Hepatocyte (in vitro differentiated cells): ENCODE results near the gene ZMYM2. TPM values are rescaled to one million over a fixed set of nuclear protein-coding genes. Genes with fewer than 3 reads are reported as not detected.
"Not testable (repeated sequence)": the region's sequence is repeated elsewhere in the genome, so short reads cannot be mapped to it uniquely, and the experiment has no call there.

Experiments used
- DNase-seq: peaks from one replicate; pipeline ENCODE4 v3.0.0-alpha.2; 2016; ENCODE audit warnings: low spot score
- H2AFZ ChIP-seq: fragments of 200-600 bp; sonication (generic); 2 replicates; pipeline ENCODE4 v1.6.0; 2016; ENCODE audit warnings: antibody characterized with exemption, mild to moderate bottlenecking
- H3K27ac ChIP-seq: fragments of 200-600 bp; sonication (generic); 2 replicates; pipeline ENCODE4 v1.5.1; 2016; ENCODE audit warnings: mild to moderate bottlenecking
- H3K27me3 ChIP-seq: fragments of 200-600 bp; sonication (generic); 2 replicates; pipeline ENCODE4 v1.6.1; 2016
- H3K36me3 ChIP-seq: fragments of 200-600 bp; sonication (generic); replicated peaks from 2 replicates; pipeline ENCODE4 v1.5.1; 2016; ENCODE audit warnings: low read depth; ENCODE audit not compliant: insufficient read depth
- H3K4me1 ChIP-seq: fragments of 200-600 bp; sonication (generic); 2 replicates; pipeline ENCODE4 v1.5.1; 2016; ENCODE audit warnings: mild to moderate bottlenecking, moderate library complexity; ENCODE audit not compliant: insufficient read depth
- H3K4me2 ChIP-seq: fragments of 200-600 bp; sonication (generic); 2 replicates; pipeline ENCODE4 v1.6.0; 2016
- H3K4me3 ChIP-seq: fragments of 200-600 bp; sonication (generic); 2 replicates; pipeline ENCODE4 v1.5.1; 2016; ENCODE audit warnings: mild to moderate bottlenecking
- H3K79me2 ChIP-seq: fragments of 200-600 bp; sonication (generic); 2 replicates; pipeline ENCODE4 v1.6.0; 2017; ENCODE audit warnings: mild to moderate bottlenecking
- H3K9me2 ChIP-seq: fragments of 200-600 bp; sonication (generic); replicated peaks from 2 replicates; pipeline ENCODE4 v1.6.0; 2017; ENCODE audit warnings: mild to moderate bottlenecking; ENCODE audit not compliant: insufficient read depth
- H3K9me3 ChIP-seq: fragments of 200-600 bp; sonication (generic); 2 replicates; pipeline ENCODE4 v1.5.1; 2016; ENCODE audit warnings: low read depth, mild to moderate bottlenecking
- H4K20me1 ChIP-seq: fragments of 200-600 bp; sonication (generic); 2 replicates; pipeline ENCODE4 v1.6.0; 2016; ENCODE audit warnings: mild to moderate bottlenecking; ENCODE audit not compliant: insufficient read depth, poor library complexity, severe bottlenecking
- CTCF ChIP-seq: fragments of 200-600 bp; sonication (generic); IDR thresholded peaks from 2 replicates; pipeline ENCODE4 v1.5.1; 2016; ENCODE audit warnings: antibody characterized with exemption, mild to moderate bottlenecking; ENCODE audit not compliant: poor library complexity
- EZH2 ChIP-seq: fragments of 200-600 bp; sonication (generic); IDR thresholded peaks from 2 replicates; pipeline ENCODE4 v1.6.1; 2016; ENCODE audit warnings: antibody characterized with exemption, mild to moderate bottlenecking, borderline replicate concordance
- EZH2phosphoT487 ChIP-seq: fragments of 200-600 bp; sonication (generic); IDR thresholded peaks from one replicate; pipeline ENCODE4 v1.6.1; 2018; ENCODE audit warnings: antibody characterized with exemption, mild to moderate bottlenecking, low read depth, moderate library complexity; ENCODE audit not compliant: unreplicated experiment, severe bottlenecking
- WGBS: methylation state at CpG from one replicate; pipeline ENCODE4 v1.1.6; 2016; ENCODE audit warnings: low lambda C conversion rate; ENCODE audit errors: missing lambda C conversion rate; 5-methylcytosine and 5-hydroxymethylcytosine counted together
- polyA plus RNA-seq: library from polyadenylated mRNA; unstranded; fragments of >200 nt; fragmentation: Nextera tagmentation; extraction: Ambion mirVana; gene quantifications from 2 replicates; pipeline ENCODE4 v1.2.1, GENCODE V29; 2016
- total RNA-seq: library from RNA; depleted of rRNA; stranded (reverse); fragments of >200 nt; gene quantifications from 2 replicates; pipeline ENCODE4 v1.2.3, GENCODE V29; 2014

The ZMYM2 gene
- total and polyA plus RNA-seq, 2 experiments from 2014 or later: 25.2 to 91.1 TPM

GRCh38 chr13:20033486-20033885 lies 75.0 kb downstream of the ZMYM2 start:
- Histone ChIP-seq H3K36me3 (no peaks in the 10 kb centered on the region), H3K27ac (no peak overlapping the region), H3K4me2 (no peak overlapping the region), H3K79me2 (peaks cover 26% of the 10 kb centered on the region), H4K20me1 (peaks cover 3% of the 10 kb centered on the region), H2AFZ (no peak overlapping the region), H3K4me1 (no peaks in the 10 kb centered on the region), H3K9me2 (no peaks in the 10 kb centered on the region), H3K9me3 (no peaks in the 10 kb centered on the region), H3K4me3 (no peak overlapping the region), H3K27me3 (no peaks in the 10 kb centered on the region)
- no peak for TF ChIP-seq EZH2phosphoT487
- no peak for TF ChIP-seq EZH2
- TF ChIP-seq CTCF: no peak
- 100% methylated on average over 1 of the region's 1 CpG for WGBS
- no peak for DNase-seq

DNA sequence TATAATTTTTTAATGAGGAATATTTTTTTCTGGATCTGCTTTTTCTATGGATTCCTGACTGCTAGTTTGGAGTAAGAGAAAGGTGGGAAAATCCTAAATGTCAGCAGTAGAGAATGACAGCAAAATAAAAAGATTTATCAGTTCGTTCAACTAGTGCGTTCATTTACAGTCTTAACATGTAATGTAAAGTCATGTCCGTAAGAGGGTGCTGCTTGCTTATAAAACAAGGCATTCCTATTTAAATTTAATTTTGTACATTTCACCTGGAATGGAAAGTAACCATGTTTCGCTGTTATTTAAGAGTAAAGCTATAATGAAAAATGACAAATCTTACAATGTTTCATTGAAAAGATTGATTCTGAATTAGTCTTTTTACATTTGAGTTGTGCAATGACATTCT lies 76.6 kb downstream of the ZMYM2 start:
- peaks cover 42% of the 10 kb centered on the region for H3K79me2 ChIP-seq
- no peaks in the 10 kb centered on the region for H3K36me3 ChIP-seq
- no peak overlapping the region for H3K4me3 ChIP-seq
- H4K20me1 ChIP-seq: peaks cover 10% of the 10 kb centered on the region
- no peaks in the 10 kb centered on the region for H3K27me3 ChIP-seq
- no peaks in the 10 kb centered on the region for H3K9me3 ChIP-seq
- DNase-seq: no peak
- WGBS: 92% methylated on average over 4 of the region's 4 CpGs
- H2AFZ ChIP-seq: no peak overlapping the region
- TF ChIP-seq EZH2phosphoT487 (no peak), CTCF (peak; percentile 29)
- H3K27ac ChIP-seq: no peak overlapping the region
- H3K4me2 ChIP-seq: no peak overlapping the region
- H3K9me2 ChIP-seq: no peaks in the 10 kb centered on the region
- no peaks in the 10 kb centered on the region for H3K4me1 ChIP-seq

DNA sequence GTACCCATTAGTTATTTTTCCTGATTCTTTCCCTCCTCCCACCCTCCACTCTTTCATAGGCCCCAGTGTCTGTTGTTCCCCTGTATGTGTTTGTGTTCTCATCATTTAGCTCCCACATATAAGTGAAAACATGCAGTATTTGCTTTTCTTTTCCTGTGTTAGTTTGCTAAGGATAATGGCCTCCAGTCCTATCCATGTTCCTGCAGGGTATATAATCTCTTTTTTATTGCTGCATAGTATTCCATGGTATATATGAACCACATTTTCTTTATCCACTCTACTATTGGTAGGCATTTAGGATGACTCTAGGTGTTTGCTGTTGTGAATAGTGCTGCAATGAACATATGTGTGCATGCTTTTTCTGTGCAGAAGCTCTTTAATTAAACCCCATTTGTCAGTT lies 79.4 kb downstream of the ZMYM2 start:
- H3K4me3 ChIP-seq: no peak overlapping the region
- no peak overlapping the region for H2AFZ ChIP-seq
- DNase-seq: no peak
- H3K27me3 ChIP-seq: no peaks in the 10 kb centered on the region
- H3K4me2 ChIP-seq: no peak overlapping the region
- H3K36me3 ChIP-seq: no peaks in the 10 kb centered on the region
- H3K9me2 ChIP-seq: no peaks in the 10 kb centered on the region
- H3K27ac ChIP-seq: no peak overlapping the region
- TF ChIP-seq EZH2phosphoT487 (no peak), EZH2 (no peak), CTCF (no peak)
- H3K9me3 ChIP-seq: no peaks in the 10 kb centered on the region
- H3K79me2 ChIP-seq: peaks cover 69% of the 10 kb centered on the region
- H4K20me1 ChIP-seq: peaks cover 29% of the 10 kb centered on the region
- no peaks in the 10 kb centered on the region for H3K4me1 ChIP-seq

- 100% methylated on average over 4 of the region's 4 CpGs for WGBS
- H2AFZ ChIP-seq, DNase-seq, H3K27ac ChIP-seq, H3K9me3 ChIP-seq, H3K4me3 ChIP-seq, H3K4me2 ChIP-seq, H3K4me1 ChIP-seq, H3K27me3 ChIP-seq, H3K9me2 ChIP-seq, H3K36me3 ChIP-seq: not testable (repeated sequence)
- peaks cover 47% of the 10 kb centered on the region for H4K20me1 ChIP-seq
- peaks cover 57% of the 10 kb centered on the region for H3K79me2 ChIP-seq
Observed at GRCh38 chr13:20042603-20043002, 84.1 kb downstream of the ZMYM2 start.
